8988T (cell line): ENCODE data around the gene NAV3.

ENCODE experiments used
- DNase-seq: peaks from one replicate; pipeline ENCODE4 v3.0.0; 2011

The NAV3 gene

GRCh38 chr12:77998236-77998786 lies 167.6 kb downstream of the NAV3 start:
- DNase-seq = no peak

GRCh38 chr12:77999074-77999715 lies 168.5 kb downstream of the NAV3 start:
- no peak for DNase-seq

GRCh38 chr12:78002878-78003277 lies 172.2 kb downstream of the NAV3 start:
- no peak for DNase-seq

- no peak for DNase-seq
Observed at GRCh38 chr12:78004249-78005093, 173.8 kb downstream of the NAV3 start.

GRCh38 chr12:78005094-78005492 lies 174.4 kb downstream of the NAV3 start:
- no peak for DNase-seq

- DNase-seq = no peak
Observed at GRCh38 chr12:78007173-78007572, 176.5 kb downstream of the NAV3 start.

GRCh38 chr12:78009031-78009430 lies 178.3 kb downstream of the NAV3 start:
- no peak for DNase-seq

GRCh38 chr12:78018171-78018910 lies 187.6 kb downstream of the NAV3 start:
- no peak for DNase-seq

GRCh38 chr12:78018939-78019338 lies 188.2 kb downstream of the NAV3 start:
- DNase-seq = no peak

- no peak for DNase-seq
Observed at GRCh38 chr12:78028426-78028825, 197.7 kb downstream of the NAV3 start.

GRCh38 chr12:78034025-78034424 lies 203.3 kb downstream of the NAV3 start:
- no peak for DNase-seq

- no peak for DNase-seq
Observed at GRCh38 chr12:78035901-78036606, 205.4 kb downstream of the NAV3 start.

- no peak for DNase-seq
Observed at GRCh38 chr12:78036874-78037273, 206.2 kb downstream of the NAV3 start.

GRCh38 chr12:78037707-78038106 lies 207.0 kb downstream of the NAV3 start:
- DNase-seq = no peak

GRCh38 chr12:78038541-78038940 lies 207.8 kb downstream of the NAV3 start:
- DNase-seq = no peak

GRCh38 chr12:78038986-78039385 lies 208.3 kb downstream of the NAV3 start:
- DNase-seq = no peak

GRCh38 chr12:78040111-78040510 lies 209.4 kb downstream of the NAV3 start:
- no peak for DNase-seq

GRCh38 chr12:78050790-78051189 lies 220.1 kb downstream of the NAV3 start:
- no peak for DNase-seq

- DNase-seq = no peak
Observed at GRCh38 chr12:78055545-78055944, 224.9 kb downstream of the NAV3 start.

GRCh38 chr12:78057075-78057474 lies 226.4 kb downstream of the NAV3 start:
- DNase-seq = no peak

- no peak for DNase-seq
Observed at GRCh38 chr12:78060186-78060585, 229.5 kb downstream of the NAV3 start.

- no peak for DNase-seq
Observed at GRCh38 chr12:78062786-78063185, 232.1 kb downstream of the NAV3 start.
